Erythroblast (primary cell): Measurements from ENCODE around the gene VCX3B.

Source experiments
- GATA1 ChIP-seq: IDR thresholded peaks from 2 replicates; pipeline ENCODE4 v1.6.1; 2011; ENCODE audit warnings: low read depth, mild to moderate bottlenecking, control low read depth, low read length, moderate library complexity
- POLR2A ChIP-seq: IDR thresholded peaks from 2 replicates; pipeline ENCODE4 v1.6.1; 2011; ENCODE audit warnings: mild to moderate bottlenecking, low read length

GRCh38 chrX:8429692-8430249, 34.9 kb upstream of the VCX3B start:
- TF ChIP-seq POLR2A (no peak), GATA1 (no peak)
